CD4-positive, alpha-beta T cell (primary cell): ENCODE measurements around the gene TCFL5. TPM values are rescaled to one million over a fixed set of nuclear protein-coding genes. Genes with fewer than 3 reads are reported as not detected.
A peak's percentile ranks its signal among the peaks of the same experiment; 100 is the strongest.

ENCODE experiments used
- ATAC-seq: fragments of 200-7000 bp; cut with Tn5 transposase; one replicate; pipeline ENCODE4 v1.10.0; 2022; ENCODE audit warnings: mild to moderate bottlenecking; ENCODE audit not compliant: poor library complexity
- CTCF ChIA-PET: fragments of 350-600 bp; sonication (Branson Sonifier 250); formaldehyde crosslinking; loops from one replicate; lab custom pipeline; 2021; ENCODE audit warnings: antibody characterized with exemption, inconsistent platforms; lab: Charles Lee
- POLR2A ChIA-PET: fragments of 350-600 bp; sonication (Branson Sonifier 250); formaldehyde crosslinking; loops from one replicate; lab custom pipeline; 2021; ENCODE audit warnings: antibody characterized with exemption, inconsistent platforms; lab: Charles Lee
- DNase-seq, 14 experiments: peaks; one replicate each; pipeline ENCODE4 v3.0.0-alpha.2; 2013 to 2020; ENCODE audit warnings: mixed read lengths in 2 of 14
- H3K27ac ChIP-seq, 2 donors: one replicate each; pipeline versions ENCODE4 v1.5.1 to v1.7.0; 2013; ENCODE audit warnings: low read length in 2 of 2, low read depth in 1 of 2, mild to moderate bottlenecking in 1 of 2
- H3K27me3 ChIP-seq, 2 experiments: 1 replicate in 1 of 2; 2 replicates in 1 of 2; pipeline versions ENCODE4 v1.6.1 to v1.7.0; 2013; ENCODE audit warnings: low read length in 2 of 2, control low read depth in 1 of 2, mild to moderate bottlenecking in 1 of 2, moderate library complexity in 1 of 2; ENCODE audit not compliant: insufficient read depth in 2 of 2, control insufficient read depth in 1 of 2
- H3K36me3 ChIP-seq: one replicate; pipeline ENCODE4 v1.6.1; 2013; ENCODE audit warnings: low read length, control low read depth; ENCODE audit not compliant: insufficient read depth
- H3K4me1 ChIP-seq: one replicate; pipeline ENCODE4 v1.6.1; 2013; ENCODE audit warnings: low read length, control low read depth; ENCODE audit not compliant: insufficient read depth
- H3K4me3 ChIP-seq: one replicate; pipeline ENCODE4 v1.5.1; 2013; ENCODE audit warnings: mild to moderate bottlenecking, low read length, moderate library complexity
- H3K9me3 ChIP-seq, 2 experiments: 1 replicate in 1 of 2; 2 replicates in 1 of 2; pipeline versions ENCODE4 v1.6.1 to v1.7.0; 2013; ENCODE audit warnings: low read length in 2 of 2, mild to moderate bottlenecking in 2 of 2, control low read depth in 1 of 2, moderate library complexity in 1 of 2; ENCODE audit not compliant: control insufficient read depth in 1 of 2, insufficient read depth in 1 of 2
- H3K27ac Mint-ChIP-seq: one replicate; pipeline ENCODE4 v1.8.0; 2020; ENCODE audit warnings: mixed read lengths
- H3K27me3 Mint-ChIP-seq: one replicate; pipeline ENCODE4 v1.8.0; 2021; ENCODE audit warnings: mixed read lengths
- H3K36me3 Mint-ChIP-seq: one replicate; pipeline ENCODE4 v1.8.0; 2021; ENCODE audit warnings: low read depth, mixed read lengths
- H3K4me1 Mint-ChIP-seq: one replicate; pipeline ENCODE4 v1.8.0; 2021; ENCODE audit warnings: low read depth, mixed read lengths
- H3K4me3 Mint-ChIP-seq: one replicate; pipeline ENCODE4 v1.8.0; 2020; ENCODE audit warnings: mild to moderate bottlenecking, mixed read lengths
- H3K9me3 Mint-ChIP-seq: one replicate; pipeline ENCODE4 v1.8.0; 2020; ENCODE audit warnings: mixed read lengths
- intact Hi-C, 2 experiments: fragments of 100-400 bp; cut with DNase I in 1 of 2; cut with micrococcal nuclease in 1 of 2; formaldehyde crosslinking; loops; one replicate each; pipeline versions ENCODE4 v1.15.1 to v1.9.0; 2023 to 2025; cut with DNase I, micrococcal nuclease
- total RNA-seq, 174 experiments: library from RNA in 2 of 174; stranded (reverse) in 2 of 174; gene quantifications; one replicate each; pipeline ENCODE4 v1.2.3 and lab custom pipeline; 2021 to 2026
- TF ChIP-seq, protein P1 (sequence below): fragments of 200-600 bp; IDR thresholded peaks from one replicate; pipeline ENCODE4 v1.8.0; 2022; ENCODE audit warnings: antibody characterized with exemption, mild to moderate bottlenecking

TCFL5 gene
- total RNA-seq, 2 experiments from 2014 or later, result 5.9 to 6.3 TPM

DNA sequence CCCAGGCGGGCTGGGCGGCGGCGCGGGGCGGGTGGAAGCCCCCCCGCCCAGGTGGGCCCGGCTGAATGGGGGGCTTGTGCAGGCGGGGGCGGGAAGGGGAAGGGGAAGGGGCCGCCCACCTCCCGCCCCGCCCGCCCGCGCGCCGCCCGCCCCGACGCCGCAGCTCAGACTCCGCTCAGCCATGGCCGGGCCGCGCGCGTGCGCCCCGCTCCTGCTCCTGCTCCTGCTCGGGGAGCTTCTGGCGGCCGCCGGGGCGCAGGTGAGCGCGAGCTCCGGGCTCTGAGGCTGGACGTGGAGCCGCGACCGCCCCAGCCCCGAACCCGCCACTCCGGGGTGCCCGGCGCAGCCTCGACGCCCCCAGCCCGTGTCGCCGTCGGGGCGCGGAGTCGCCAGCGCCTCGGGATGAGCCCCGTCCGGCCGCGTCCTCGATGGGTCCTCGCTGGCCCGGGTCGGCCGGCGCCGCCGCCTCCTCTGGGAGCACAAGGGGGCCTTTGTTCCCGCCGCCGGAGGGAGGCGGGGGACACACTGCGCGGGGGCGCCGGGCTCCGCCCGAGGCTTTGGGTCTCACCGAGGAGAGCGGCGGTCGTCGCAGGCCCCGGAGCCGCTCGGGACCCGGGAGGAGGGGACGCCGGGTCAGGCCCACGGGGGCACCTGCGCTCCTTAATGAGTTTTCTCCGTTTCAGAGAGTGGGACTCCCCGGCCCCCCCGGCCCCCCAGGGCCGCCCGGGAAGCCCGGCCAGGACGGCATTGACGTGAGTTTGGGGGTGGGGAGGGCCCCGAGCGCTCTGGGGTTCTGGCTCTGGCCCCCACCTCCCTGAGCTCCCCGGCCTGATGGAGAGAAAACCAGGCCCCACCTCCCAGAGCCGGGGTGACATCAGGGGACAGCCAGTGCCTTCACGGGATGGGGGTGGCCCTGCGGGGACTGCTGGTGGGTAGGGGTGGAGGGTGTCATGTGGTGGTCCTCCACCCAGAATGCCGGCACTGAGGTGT lies 44.4 kb downstream of the TCFL5 start, which contains the start of gene COL9A3:
TSS of gene COL9A3 (plus strand) at position 167 of the 990 bp plus-strand sequence. CDS start at position 182, 15 bp downstream.
- H3K4me3 Mint-ChIP-seq, result peak within 1 kb of the TSS; percentile 42
- intact Hi-C loops, result no loop called here
- H3K27me3 ChIP-seq, result peaks cover 44 to 47% of the 10 kb centered on the region in 2 experiments

DNA sequence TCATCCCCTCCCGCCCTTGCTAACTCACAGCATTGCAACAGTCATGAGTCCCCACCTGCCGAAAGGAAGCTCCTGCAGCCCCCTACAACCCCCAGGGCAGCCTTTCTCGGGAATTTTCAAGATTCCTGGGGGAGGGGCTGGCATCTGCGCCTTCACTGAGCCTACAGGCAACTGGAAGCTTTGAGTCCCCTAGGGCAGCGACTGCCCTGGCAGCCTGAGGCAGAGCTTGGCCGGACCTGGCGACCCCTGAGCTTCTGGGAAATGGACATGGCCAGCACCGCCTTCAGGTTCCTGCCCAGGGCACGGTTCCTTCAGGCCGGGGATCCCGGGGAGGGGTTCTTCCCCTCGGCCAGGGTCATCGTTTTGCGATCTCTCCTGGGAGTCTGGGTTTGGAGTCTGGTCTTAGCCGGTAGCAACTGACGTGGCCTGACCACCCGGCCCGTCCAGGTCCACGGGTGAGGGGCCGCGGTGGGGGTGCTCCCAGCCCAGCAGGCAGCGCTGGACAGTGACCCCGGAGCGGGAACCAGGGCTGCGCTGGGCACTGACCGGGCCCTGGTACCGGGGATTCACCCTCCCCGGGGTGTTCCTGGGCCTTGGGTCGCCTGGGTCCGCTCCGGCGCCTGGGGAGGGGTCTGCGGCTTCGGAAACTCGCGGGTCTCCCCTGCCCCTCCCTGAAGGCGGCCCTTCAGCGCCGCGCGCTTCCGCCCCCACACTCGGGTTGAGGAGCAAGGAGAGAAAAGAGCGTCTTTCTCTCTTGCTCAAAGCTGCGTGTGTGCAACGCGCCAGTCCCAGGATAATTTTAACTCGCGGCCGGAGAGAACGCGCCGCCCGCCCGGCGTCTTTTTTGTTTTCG lies 45.4 kb downstream of the TCFL5 start:
- CTCF ChIA-PET, result no interaction called here
- DNase-seq (peak in 2 of 14 experiments; percentile 30 to 46), ATAC-seq (peak; percentile 59)
- Mint-ChIP-seq H3K4me3 (peak overlapping the region; percentile 42), H3K9me3 (no peaks in the 10 kb centered on the region), H3K4me1 (peaks cover 12% of the 10 kb centered on the region), H3K27me3 (peaks cover 23% of the 10 kb centered on the region), H3K27ac (no peak overlapping the region), H3K36me3 (peaks cover 13% of the 10 kb centered on the region)
- Histone ChIP-seq H3K9me3 (peaks cover 0 to 22% of the 10 kb centered on the region in 2 experiments), H3K27ac (no peak overlapping the region), H3K27me3 (peaks cover 44 to 47% of the 10 kb centered on the region in 2 experiments), H3K4me1 (peaks cover 26% of the 10 kb centered on the region), H3K36me3 (peaks cover 17% of the 10 kb centered on the region), H3K4me3 (no peak overlapping the region)
- intact Hi-C loops, result no loop called here
- TF ChIP-seq, protein P1, sequence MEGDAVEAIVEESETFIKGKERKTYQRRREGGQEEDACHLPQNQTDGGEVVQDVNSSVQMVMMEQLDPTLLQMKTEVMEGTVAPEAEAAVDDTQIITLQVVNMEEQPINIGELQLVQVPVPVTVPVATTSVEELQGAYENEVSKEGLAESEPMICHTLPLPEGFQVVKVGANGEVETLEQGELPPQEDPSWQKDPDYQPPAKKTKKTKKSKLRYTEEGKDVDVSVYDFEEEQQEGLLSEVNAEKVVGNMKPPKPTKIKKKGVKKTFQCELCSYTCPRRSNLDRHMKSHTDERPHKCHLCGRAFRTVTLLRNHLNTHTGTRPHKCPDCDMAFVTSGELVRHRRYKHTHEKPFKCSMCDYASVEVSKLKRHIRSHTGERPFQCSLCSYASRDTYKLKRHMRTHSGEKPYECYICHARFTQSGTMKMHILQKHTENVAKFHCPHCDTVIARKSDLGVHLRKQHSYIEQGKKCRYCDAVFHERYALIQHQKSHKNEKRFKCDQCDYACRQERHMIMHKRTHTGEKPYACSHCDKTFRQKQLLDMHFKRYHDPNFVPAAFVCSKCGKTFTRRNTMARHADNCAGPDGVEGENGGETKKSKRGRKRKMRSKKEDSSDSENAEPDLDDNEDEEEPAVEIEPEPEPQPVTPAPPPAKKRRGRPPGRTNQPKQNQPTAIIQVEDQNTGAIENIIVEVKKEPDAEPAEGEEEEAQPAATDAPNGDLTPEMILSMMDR, result no peak
- POLR2A ChIA-PET, result interaction anchor here (0.8 to 2.7 kb wide), 4 partner anchors 9 to 45 kb away, joined by 3 to 10 read pairs (median 4); partner anchors contain the start of genes OGFR and TCFL5

More for the DNA sequence above, 44.4 kb downstream of the TCFL5 start, which contains the start of gene COL9A3:
- Mint-ChIP-seq H3K27me3 (peaks cover 23% of the 10 kb centered on the region), H3K9me3 (no peaks in the 10 kb centered on the region), H3K36me3 (peaks cover 7% of the 10 kb centered on the region), H3K4me1 (peaks cover 12% of the 10 kb centered on the region), H3K27ac (no peak within 1 kb of the TSS)
- Histone ChIP-seq H3K36me3 (peaks cover 8% of the 10 kb centered on the region), H3K4me1 (peaks cover 26% of the 10 kb centered on the region), H3K4me3 (no peak within 1 kb of the TSS), H3K9me3 (peaks cover 0 to 22% of the 10 kb centered on the region in 2 experiments), H3K27ac (no peak within 1 kb of the TSS)
- ChIA-PET CTCF (no interaction called here), POLR2A (interaction anchor here (0.7 to 1.5 kb wide), 2 partner anchors 23 to 44 kb away, joined by 4 to 5 read pairs; partner anchors contain the start of gene TCFL5)
- TF ChIP-seq, protein P1, result no peak
- ATAC-seq (peak; percentile 38), DNase-seq (peak in 2 of 14 experiments; percentile 13 to 48)
